DMS53 treated with DMSO at 0.1 percent for 48 hours (cell line): ENCODE measurements around the gene TYROBP.
A peak's percentile ranks its signal among the peaks of the same experiment; 100 is the strongest.
"Not testable (repeated sequence)": the region's sequence is repeated elsewhere in the genome, so short reads cannot be mapped to it uniquely, and the experiment has no call there.

Experiments
- DNase-seq: peaks from one replicate; lab custom pipeline; 2025; ENCODE audit not compliant: unreplicated experiment; lab: John Stamatoyannopoulos, UW

The TYROBP gene

DNA sequence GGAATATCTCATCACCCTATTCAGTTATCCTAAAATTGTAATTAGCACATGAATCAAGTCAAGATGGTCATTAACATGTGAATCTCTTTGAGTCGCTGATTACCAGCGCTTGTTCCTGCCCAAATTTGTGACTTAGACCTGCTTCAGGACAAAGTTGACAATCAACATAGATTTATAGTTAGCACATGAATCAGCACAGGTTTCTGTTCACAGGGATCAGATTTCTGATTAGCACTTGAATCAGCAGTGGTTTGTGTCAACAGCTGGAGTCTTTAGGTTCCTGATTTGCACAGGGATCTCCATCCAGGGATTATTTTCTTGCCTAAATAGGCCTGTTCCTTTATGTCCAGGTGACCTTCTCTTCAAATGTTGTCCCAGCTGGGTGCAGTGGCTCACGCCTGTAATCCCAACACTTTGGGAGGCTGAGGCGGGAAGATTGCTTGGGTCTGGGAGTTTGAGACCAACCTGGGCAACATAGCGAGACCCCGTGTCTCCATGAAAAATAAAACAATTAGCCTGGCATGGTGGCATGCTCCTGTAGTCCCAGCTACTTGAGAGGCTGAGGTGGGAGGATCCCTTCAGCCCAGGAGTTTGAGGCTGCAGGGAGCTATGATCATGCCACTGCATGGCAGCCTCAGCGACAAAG, 24.3 kb upstream of the TYROBP start:
- DNase-seq = peak; percentile 32

DNA sequence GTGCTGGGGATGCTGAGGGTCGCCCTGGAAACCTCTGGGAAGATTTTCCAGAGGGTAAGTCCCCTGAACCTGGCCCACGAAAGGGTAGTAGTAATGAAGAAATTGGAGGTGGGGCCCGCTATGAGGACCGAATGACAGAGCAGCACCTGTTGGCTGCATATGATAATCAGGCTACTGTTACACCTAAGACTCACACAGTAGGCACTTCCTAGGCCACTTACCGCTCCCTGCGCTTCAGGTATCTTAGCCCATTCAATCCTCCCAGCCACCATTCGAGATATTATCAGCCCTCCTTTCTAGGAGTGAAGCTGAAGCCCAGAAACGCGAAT, 23.7 kb upstream of the TYROBP start:
- DNase-seq = no peak

DNA sequence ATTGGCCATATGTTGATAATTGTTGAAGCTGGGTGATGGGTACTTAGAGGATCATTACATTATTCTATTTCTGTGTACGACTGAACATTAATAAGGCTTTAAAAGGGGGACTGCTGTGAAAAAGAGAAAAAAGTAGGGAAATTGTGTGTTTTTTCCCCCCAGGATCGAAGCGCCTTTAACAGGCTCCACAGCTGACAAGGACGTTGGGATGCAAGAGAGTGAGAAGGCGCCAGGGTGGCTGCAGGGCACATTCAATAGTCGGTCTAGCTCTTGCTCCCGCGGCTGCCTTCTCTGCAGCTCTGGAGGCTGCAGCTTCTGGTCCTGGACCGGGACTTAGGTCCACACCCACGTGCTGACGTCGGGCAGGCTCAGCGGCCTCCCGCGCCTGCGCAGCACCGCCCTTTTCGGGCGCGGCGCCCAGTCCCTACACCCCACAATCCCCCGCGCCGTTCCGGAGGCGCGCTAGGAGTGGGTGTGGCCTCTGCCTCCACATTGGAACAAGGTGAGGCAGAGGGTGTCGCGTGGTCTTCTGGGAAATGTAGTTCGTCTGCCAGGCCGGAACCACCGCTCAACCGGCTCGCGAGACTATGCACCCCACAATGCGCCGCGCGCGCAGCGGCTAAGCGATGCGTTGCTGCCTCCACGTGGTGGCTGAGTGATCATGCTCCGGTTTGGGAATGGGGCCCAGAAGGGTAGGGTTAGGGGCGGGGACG, 23.2 kb upstream of the TYROBP start:
- DNase-seq = peak; percentile 100

DNA sequence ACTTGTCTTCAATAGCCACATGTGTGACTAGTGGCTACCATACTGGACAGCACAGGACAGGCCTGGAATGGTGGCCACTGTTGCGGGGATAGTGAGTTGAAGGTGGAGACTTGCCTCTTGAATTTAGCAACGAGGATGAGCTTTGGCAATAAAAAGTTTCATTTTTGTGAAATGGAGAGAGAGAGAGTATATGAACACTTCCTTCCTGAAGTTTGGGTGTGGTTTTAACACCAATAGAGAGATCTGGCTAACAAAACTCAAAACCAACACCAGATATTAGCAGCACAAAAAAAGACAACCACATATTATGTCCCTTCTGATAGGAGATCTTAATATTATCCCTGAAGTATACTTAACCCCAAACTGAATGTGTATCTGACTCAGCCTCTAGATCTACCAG, 21.8 kb upstream of the TYROBP start:
- DNase-seq = no peak

DNA sequence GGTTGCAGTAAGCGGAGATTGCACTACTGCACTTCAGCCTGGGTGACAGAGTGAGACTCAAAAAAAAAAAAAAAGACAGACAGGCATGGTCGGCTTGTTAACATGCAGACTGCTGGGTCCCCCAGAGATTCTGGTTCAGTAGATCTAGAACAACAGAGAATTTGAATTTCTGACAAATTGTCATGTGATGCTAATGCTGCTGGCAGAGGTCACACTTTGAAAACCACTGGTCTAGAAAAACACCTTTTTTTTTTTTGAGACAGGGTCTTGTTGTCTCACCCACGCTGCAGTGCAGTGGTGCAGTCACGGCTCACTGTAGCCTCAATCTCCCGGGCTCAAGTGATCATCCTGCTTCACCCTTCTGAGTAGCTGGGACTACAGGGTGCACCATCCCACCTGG, 20.4 kb upstream of the TYROBP start:
- DNase-seq = no peak

DNA sequence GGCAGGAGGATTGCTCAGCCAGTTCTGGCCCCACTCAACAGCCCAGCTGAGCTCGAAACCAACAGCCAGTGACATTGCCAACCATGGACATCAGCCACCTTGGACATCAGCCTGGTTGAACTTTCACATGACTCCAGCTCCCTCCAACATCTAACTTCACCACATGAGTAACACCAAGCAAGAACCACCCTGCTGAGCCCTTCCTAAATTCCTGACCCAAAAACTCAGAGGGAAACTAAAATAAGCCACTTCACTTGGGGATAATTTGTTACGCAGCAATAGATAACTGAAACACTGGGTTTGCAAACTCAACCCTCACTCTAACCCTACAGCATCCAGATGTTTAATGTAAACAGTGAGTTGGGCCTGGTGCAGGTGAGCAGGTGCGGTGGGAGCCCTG, 17.4 kb upstream of the TYROBP start:
- no peak for DNase-seq

DNA sequence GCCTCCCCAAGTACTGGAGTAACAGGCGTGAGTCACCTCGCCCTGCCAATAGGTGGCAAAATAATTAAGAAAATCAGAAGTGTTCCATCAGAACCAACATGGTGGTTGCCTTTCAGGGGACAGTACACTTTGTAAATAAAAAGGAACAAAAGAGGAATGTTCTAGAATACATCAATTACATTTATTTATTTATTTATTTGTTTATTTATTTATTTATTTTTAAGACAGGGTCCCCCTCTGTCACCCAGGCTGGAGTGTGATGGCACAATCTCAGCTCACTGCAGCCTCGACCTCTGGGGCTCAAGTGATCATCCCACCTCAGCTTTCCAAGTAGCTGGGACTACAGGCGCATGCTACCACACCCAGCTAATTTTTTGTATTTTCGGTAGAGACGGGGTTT, 12.9 kb upstream of the TYROBP start:
- no peak for DNase-seq

DNA sequence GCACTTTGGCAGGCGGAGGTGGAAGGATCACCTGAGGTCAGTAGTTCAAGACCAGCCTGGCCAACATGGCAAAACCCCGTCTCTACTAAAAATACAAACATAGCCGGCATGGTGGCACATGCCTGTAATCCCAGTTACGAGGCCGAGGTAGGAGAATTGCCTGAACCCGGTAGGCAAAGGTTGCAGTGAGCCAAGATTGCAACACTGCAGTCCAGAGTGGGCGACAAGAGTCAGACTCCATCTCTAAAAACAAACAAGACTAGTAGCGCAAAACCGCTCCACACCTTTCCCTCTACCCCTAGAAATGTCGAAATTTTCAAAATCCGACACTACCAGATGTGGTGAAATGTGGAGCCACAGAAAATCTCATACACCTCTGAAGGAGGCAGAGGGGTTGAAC, 11.2 kb upstream of the TYROBP start:
- no peak for DNase-seq

DNA sequence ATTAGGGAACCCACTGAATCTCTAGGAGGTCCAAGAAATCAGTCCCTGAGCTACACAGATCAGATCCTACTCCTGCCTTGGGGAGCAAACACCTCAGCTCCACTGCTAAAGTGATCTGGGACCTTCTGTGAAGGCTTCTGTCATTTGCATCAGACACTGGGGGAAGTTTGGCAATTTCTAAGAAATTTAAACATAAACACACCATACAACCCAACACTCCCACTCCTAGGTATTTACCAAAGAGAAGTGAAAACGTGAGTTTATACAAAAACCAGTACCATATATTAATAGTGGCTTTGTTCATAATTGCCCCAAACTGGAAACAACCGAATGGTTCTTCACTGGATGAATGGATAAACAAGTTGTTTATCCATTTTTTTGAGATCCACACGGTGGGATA, 7.3 kb upstream of the TYROBP start:
- no peak for DNase-seq

DNA sequence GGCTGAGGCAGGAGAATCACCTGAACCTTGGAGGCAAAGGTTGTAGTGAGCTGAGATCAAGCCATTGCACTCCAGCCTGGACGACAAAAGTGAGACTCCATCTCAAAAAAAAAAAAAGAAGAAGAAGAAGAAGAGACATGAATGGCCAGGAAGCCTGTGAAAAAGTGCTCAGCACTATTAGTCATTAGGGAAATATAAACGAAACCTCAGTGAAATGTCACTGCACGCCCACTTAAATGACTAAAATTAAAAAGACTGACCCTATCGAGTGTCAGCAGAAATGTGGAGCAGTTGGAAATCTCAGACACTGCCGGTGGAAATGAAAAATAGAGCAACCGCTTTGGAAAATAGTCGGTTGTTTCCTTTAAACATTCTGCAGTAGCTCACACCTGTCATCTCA, 5.5 kb upstream of the TYROBP start:
- DNase-seq = no peak

DNA sequence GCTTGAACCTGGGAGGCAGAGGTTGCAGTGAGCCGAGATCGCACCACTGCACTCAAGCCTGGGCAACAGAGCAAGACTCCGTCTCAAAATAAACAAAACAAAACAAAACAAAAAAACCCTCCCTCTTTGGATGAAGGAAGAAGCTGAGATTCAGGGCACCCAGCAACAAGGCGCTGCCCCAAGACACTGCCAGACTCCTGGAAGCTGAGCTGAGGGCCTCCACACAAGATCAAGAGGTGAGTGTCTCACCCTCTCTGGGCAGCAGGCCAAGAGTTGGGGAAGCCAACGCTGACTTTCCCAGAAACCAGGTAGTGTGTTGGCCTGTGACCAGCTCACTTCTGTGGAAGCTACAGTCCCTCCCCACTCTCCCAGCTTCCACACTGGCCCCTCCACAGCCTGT, 3.7 kb upstream of the TYROBP start:
- peak; percentile 17 for DNase-seq

DNA sequence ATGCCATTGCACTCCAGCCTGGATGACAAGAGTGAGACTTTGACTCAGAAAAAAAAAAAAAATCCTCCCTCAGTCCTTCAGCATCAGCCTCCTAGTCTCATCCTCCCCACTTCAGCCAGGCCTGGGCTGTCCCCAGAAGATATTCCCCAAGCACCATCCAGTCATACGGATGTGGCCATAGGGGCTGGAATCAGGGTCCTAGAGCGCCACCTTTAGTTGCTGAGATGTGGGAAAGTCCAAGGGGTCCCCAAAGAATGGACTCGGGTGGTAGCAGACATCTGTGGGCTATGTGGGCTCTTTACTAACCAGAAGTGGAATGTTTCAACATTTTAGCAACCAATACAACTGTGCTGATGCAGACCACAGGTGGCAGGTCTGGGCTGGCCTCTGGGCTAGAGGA, 3.1 kb upstream of the TYROBP start:
- DNase-seq = no peak

DNA sequence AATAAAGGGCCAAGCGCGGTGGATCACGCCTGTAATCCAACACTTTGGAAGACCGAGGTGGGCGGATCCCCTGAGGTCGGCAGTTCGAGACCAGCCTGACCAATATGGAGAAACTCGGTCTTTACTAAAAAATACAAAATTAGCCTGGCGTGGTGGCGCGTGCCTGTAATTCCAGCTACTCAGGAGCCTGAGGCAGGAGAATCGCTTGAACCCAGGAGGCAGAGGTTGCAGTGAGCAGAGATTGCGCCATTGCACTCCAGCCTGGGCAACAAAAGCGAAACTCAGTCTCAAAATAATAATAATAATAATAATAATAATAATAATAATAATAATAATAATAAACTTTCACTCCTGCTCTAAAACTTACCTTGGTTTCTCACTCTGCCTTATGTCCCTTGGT, 2.3 kb upstream of the TYROBP start:
- not testable (repeated sequence) for DNase-seq

DNA sequence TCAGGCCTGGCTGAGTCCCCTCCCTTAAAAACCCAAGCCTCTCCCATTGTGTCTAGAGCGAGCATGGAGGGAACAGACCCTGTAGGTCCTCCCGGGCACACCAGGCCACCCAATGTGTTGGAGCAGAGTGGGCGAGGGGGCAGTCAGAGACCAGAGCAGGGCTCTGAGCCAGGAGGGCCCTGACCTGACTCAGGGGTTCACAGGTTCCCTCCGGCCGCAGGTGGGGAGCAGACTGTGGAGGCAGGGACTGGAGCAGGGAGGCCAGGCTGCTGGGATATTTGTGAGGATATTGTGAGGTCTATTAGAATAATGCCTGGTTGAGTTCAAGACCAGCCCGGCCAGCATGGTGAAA, 1.6 kb upstream of the TYROBP start:
- DNase-seq = no peak

DNA sequence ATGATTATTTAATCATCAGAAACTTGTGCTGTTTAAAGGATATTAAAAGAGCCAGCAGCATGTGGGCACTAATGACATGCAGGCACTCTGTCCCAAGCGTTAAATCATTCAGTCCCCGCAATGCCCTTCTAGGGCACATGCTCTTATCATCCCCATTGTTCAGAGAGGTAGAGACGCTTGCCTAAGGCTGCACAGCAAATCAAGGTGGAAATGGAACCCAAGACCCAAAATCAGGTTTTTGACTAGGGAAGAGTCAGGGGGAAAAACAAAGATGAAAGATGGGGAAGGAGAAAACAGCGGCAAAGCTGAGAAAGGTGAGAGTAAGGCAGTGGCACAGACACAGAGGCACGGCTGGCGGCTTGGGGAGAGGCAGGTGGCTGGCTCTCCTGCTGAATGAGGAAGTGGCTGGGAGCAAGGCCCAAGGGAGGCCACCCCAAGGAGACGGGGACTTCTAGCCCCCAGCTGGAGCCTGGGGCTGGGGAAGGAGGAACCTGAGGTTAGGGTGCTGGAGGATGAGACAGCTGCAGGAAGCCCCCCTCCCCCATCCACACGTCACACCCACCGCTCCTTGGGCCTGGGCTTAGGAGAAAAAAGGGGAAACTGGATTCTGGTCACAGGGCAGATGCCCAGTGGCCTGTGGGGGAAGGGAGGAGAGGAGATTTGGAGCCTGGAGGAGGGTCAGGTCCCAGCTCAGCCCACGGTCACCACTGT, 1.0 kb upstream of the TYROBP start:
- DNase-seq = no peak

DNA sequence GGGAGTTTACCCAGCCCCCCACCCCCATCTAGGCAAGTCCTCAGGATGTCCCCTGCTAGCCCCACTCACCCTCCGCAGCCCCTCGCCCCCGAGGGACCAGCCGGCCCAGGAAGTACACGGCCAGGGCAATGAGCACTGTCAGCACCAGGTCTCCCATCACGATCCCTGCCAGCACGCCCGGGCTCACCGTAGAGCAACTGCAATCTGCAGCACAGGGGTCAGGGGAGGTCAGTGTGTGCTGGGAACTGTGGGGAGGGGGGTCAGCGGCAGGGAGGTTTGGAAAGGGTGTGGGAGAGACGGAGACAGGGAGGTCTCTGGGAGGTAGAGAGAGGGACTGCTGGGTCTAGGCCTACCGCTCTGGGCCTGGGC, 734 bp downstream of the TYROBP start:
- no peak for DNase-seq

DNA sequence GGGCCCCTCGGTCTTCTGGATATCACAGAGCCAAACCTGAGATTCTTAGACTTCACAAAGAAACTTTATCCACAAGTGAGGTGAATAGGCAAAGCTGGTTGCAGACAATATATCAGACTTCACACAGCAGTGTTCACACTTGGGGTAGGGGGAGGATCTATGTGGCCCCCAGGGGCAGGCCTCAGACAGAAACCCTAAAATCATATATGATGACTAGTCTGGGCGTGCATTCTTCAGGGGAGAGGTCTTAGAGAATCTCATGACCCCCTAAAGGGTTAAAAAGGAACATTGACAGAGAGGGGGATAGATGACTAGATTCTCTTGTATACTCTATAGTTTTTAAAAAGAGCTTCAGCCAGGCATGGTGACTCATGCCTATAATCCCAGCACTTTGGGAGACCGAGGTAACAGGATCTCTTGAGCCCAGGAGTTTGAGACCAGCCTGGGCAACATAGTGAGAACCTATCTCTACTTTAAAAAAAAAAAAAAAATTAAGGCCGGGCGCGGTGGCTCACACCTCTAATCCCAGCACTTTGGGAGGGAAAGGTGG, 2.8 kb downstream of the TYROBP start:
- no peak for DNase-seq

DNA sequence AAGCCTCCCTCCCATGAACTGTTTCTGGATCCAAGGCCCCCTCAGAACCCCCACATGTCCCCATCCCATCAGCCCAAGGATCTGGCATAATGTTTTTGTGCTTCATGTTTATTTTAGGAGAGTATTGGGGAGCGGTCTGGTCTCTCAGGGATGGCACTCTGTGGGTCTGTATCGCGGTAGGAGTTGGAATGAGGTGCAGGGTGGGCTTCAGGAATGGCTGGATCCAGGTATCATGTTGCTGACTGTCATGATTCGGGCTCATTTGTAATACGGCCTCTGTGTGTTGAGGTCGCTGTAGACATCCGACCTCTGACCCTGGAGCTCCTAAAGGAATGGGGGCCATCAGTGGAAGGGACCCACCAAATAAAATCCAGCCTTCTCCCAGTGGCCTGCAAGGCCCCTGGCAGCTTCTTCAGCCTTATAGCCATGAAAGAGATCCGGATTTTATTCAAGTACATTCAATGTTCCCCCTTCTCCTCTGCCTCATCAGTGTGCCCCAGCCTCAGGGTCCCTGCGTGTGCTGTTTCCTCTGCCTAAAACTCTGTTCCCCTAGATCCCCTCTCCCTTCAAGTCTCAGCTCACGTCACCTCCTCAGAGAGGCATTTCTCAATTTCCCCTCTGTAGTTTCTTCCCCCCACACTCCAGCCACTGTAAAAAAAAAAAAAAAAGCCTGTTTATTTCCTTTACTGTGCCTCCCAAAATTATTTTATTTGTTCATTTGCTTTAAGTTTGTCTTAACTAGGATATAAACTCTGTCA, 3.6 kb downstream of the TYROBP start:
- DNase-seq = no peak

DNA sequence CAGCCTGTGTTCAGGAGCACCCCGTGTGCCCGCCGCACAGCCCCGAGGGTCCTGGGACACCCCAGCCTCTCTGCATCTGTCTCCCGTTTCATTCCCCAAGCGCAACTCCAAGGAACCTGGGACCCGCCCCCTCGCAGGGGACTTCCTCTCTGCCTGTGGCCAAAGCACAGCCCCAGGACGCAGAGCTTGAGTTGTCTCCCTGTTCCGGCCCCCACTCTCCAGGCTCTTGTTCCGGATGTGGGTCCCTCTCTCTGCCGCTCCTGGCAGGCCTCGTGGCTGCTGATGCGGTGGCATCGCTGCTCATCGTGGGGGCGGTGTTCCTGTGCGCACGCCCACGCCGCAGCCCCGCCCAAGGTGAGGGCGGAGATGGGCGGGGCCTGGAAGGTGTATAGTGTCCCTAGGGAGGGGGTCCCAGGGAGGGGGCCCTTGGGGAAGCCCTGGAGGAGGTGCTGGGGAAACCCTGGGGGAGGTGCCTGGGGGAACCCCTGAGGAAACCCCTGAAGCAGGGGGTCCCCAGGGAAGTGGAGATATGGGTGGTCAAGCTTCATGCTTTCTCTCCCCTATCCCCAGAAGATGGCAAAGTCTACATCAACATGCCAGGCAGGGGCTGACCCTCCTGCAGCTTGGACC, 4.4 kb downstream of the TYROBP start:
- DNase-seq = peak; percentile 79

DNA sequence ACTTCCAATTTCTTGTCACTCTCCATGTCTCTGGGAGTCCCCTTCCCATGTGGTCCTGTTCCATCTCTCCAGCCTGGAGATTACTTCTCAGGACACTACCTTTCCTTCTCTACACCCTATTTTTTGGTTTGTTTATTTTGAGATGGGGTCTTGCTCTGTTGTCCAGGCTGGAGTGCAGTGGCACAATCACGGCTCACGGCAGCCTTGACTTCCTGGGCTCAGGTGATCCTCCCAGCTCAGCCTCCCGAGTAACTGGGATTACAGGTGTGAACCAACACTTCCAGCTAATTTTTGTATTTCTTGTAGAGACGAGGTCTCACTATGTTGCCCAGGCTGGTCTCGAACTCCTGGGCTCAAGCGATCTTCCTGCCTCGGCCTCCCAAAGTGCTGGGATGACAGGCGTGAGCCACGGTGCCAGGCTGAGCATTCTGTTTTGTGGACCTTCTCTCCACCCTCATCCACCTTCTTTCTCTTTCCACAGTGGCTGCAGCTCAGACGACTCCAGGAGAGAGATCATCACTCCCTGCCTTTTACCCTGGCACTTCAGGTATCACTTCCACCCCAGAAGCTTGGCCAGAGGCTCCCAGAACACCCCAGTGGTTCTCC, 5.1 kb downstream of the TYROBP start:
- DNase-seq = no peak
